ENCODE data around the gene AZGP1.

DNA sequence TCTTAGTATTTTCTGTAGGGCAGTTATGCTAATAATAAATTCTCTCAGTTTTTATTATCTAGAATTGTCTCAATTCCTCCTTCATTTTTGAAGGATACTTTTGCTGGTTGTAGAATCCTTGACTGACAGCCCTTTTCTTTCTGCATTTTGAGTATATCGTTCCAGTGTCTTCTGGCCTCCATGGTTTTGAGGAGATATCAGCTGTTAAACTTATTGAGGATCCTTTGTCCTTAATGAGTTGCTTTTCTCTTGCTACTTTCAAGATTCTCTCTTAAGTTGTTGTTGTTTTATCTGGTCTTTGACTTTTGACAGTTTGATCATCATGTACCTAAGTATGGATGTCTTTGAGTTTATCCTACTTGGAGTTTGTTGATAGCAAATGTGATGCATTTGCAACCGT lies 37.5 kb downstream of the AZGP1 start:
- TF ChIP-seq REST (IDR thresholded peaks at IDR 0.05; ENCODE audit: low read depth), result no peak
- TF ChIP-seq, protein P1, sequence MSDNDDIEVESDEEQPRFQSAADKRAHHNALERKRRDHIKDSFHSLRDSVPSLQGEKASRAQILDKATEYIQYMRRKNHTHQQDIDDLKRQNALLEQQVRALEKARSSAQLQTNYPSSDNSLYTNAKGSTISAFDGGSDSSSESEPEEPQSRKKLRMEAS (IDR thresholded peaks at IDR 0.05), result no peak
- no peak for TF ChIP-seq EGR1 (IDR thresholded peaks at IDR 0.05)
- no peak for TF ChIP-seq TEAD4 (IDR thresholded peaks at IDR 0.05)
- TF ChIP-seq YY1 (IDR thresholded peaks at IDR 0.05; ENCODE audit: low read depth), result no peak
- TF ChIP-seq EP300 (IDR thresholded peaks at IDR 0.05; ENCODE audit: borderline replicate concordance), result no peak
- TF ChIP-seq RAD21 (IDR thresholded peaks at IDR 0.05; ENCODE audit: low read depth), result no peak
- no peak for TF ChIP-seq ZBTB7A (IDR thresholded peaks at IDR 0.05; ENCODE audit: low read depth)
- TF ChIP-seq NFIC (IDR thresholded peaks at IDR 0.05), result no peak
- no peak for TF ChIP-seq TCF12 (IDR thresholded peaks at IDR 0.05; ENCODE audit: low read depth)

All from Ishikawa (cell line).